Brain microvascular endothelial cell (primary cell): ENCODE data around the gene SOHLH1.

Experiments used
- DNase-seq: peaks from one replicate; pipeline ENCODE4 v3.0.0-alpha.2; 2020
- H3K27ac ChIP-seq: fragments of 250-450 bp; sonication (Bioruptor Pico); 2 replicates; pipeline ENCODE4 v1.5.1; 2020; ENCODE audit warnings: mild to moderate bottlenecking, moderate library complexity
- H3K27me3 ChIP-seq: fragments of 250-450 bp; sonication (Bioruptor Pico); replicated peaks from 2 replicates; pipeline ENCODE4 v1.5.1; 2020; ENCODE audit warnings: mild to moderate bottlenecking
- H3K36me3 ChIP-seq: fragments of 250-450 bp; sonication (Bioruptor Pico); replicated peaks from 2 replicates; pipeline ENCODE4 v1.5.1; 2020; ENCODE audit warnings: mild to moderate bottlenecking
- H3K4me3 ChIP-seq: 2 replicates; pipeline ENCODE4 v1.5.1; 2011; ENCODE audit warnings: low read depth, mild to moderate bottlenecking, control low read depth, low read length, moderate library complexity
- in situ Hi-C: cut with HindIII; loops from 2 replicates; pipeline ENCODE4 v1.10.0; 2017; ENCODE audit warnings: low sequenced_read_pairs, low pct_ligation_motif_present
- TF ChIP-seq, protein P1 (sequence below): IDR thresholded peaks from 2 replicates; pipeline ENCODE4 v1.5.1; 2011; ENCODE audit warnings: low read depth, mild to moderate bottlenecking, moderate library complexity, low read length, control low read depth, inconsistent platforms; ENCODE audit errors: missing control alignments

The SOHLH1 gene

DNA sequence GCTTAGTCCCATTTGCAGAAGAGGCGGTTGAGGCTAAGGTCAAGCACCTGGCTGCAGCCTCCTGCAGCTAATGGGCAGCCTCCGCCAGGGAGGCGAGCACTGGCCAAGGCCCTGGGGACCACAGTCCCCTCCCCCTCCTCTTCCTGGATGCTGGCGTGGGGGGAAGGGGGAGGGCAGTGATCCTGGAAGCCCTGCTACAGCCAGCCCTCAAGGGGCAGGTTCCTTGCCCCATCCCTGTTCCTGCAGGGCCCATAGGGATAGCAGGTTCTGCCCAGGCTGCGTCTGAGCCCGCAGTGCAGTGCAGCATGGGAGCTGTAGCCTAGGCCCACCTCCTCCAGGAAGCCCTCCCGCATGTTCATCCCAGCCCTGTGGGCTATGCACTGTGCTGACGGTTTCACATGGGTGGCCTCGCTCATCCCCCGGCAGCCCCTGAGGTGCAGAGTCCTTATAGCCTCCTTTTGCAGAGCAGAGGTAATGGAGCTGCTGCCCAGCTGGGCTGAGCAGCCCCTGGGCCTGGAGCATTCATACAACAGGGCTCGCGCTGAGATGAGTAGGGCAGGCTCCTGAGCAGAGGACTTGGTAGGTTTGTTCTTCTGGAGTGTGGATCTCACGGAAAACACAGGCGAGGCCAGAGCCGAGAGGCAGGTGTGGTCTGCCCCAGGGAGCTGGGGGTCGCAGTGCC lies 38.7 kb upstream of the SOHLH1 start:
- in situ Hi-C loops: no loop called here
- Histone ChIP-seq H3K4me3 (no peak overlapping the region), H3K27ac (no peak overlapping the region), H3K36me3 (no peaks in the 10 kb centered on the region), H3K27me3 (peaks cover 11% of the 10 kb centered on the region)
- no peak for DNase-seq
- TF ChIP-seq, protein P1, sequence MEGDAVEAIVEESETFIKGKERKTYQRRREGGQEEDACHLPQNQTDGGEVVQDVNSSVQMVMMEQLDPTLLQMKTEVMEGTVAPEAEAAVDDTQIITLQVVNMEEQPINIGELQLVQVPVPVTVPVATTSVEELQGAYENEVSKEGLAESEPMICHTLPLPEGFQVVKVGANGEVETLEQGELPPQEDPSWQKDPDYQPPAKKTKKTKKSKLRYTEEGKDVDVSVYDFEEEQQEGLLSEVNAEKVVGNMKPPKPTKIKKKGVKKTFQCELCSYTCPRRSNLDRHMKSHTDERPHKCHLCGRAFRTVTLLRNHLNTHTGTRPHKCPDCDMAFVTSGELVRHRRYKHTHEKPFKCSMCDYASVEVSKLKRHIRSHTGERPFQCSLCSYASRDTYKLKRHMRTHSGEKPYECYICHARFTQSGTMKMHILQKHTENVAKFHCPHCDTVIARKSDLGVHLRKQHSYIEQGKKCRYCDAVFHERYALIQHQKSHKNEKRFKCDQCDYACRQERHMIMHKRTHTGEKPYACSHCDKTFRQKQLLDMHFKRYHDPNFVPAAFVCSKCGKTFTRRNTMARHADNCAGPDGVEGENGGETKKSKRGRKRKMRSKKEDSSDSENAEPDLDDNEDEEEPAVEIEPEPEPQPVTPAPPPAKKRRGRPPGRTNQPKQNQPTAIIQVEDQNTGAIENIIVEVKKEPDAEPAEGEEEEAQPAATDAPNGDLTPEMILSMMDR: no peak

DNA sequence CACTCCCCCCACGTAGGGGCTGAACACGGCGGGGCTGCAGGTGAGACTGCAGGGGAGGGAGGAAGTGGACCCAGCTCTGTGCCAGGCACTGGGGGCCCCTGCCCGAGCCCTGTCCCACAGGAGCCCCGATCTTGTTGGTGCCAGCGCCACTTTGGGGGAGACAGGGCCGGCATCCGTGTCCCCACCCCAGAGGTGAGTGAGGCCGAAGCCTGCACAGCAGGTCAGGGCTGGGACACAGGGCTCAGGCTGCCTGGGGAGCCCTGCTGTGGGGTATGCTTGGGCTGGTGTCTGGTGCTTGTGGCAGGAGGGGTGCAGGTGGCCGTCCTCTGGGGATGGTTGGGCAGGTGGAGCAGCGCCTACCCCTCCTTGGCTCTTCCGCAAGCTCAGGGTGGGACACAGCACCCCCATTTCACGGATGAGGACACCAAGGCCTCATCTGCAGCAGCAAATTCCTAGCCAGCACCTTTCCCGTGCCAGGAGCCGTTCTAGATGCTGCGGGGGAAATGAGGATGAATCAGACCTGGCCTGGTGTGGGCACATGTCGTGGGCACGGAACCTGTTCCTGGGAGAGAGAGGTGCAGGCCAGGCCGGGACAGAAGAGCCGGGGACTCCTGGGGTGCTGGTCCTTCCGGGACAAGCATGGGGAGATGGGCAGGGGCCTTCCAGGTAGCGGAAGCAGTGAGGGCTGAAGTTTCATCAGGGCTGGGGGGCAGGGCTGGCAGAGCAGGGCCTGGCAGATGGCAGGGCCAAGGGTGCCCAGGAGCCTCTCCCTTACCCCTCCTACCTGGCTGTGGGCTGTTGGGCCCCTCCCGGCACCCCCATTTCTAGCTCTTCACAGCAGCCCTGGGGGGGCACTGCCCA lies 37.9 kb upstream of the SOHLH1 start:
- no peak overlapping the region for H3K27ac ChIP-seq
- in situ Hi-C loops: no loop called here
- H3K27me3 ChIP-seq: peaks cover 11% of the 10 kb centered on the region
- H3K4me3 ChIP-seq: no peak overlapping the region
- no peaks in the 10 kb centered on the region for H3K36me3 ChIP-seq
- DNase-seq: no peak
- TF ChIP-seq, protein P1: no peak

DNA sequence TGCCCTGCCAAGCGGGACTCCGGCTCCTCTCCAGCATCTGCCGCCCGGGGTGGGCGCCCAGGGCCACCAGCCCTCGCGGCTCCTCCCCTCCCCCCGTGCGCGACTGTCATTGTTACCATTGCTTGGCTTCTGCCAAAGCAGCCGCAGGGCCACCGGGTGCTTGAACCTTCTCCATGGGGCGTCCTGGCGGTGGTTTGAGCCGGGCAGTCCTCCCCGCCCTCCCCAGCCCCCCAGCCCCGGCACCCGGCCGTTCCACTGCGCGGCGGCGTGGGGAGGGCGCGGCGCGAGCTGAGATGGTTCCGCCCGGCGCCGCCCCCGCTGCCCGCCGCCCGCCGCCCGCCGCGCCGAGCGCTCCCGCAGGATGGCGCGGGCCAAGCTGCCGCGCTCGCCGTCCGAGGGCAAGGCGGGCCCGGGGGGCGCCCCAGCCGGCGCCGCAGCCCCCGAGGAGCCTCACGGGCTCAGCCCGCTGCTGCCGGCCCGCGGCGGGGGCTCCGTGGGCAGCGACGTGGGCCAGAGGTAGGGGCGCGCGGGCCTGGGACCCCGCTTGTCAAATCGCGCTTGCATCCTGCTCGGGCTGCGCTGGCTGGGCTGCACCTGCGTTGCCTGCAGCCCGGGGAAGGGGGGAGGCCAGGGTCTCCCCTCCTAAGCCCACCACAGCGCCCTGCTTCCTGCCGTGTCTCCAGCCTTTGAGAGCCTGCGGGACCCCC lies 37.1 kb upstream of the SOHLH1 start:
- TF ChIP-seq, protein P1: no peak
- Histone ChIP-seq H3K36me3 (no peaks in the 10 kb centered on the region), H3K27me3 (peaks cover 11% of the 10 kb centered on the region), H3K27ac (no peak overlapping the region), H3K4me3 (no peak overlapping the region)
- in situ Hi-C loops: no loop called here
- no peak for DNase-seq

DNA sequence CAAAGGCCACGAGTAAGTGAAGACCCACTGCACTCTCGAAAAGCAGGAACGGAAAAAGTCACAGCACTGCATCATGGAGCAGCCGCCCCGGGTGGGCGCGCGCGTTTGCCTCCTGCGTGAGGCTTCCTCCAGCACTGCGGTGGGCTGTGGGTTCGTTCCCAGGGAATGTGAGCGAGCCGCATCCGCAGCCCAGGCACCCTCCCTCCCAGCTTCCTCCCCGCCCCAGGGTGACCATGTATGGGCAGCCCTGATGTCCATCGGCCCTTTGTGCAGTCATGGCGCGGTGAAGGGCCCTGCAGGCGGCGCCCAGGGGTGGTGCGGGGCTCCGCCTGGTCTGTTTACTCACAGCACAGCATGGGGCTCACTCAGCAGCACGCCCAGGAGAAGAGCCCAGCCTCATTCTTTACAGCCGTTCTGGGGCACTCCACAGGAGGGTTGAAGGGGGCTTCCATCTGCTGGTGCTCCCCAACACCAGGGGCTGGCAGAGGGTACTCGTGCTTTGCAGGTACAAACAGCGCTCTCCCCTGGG lies 35.4 kb upstream of the SOHLH1 start:
- no peak for DNase-seq
- Histone ChIP-seq H3K27me3 (peaks cover 11% of the 10 kb centered on the region), H3K4me3 (no peak overlapping the region), H3K27ac (no peak overlapping the region), H3K36me3 (no peaks in the 10 kb centered on the region)
- in situ Hi-C loops: no loop called here
- TF ChIP-seq, protein P1: no peak

DNA sequence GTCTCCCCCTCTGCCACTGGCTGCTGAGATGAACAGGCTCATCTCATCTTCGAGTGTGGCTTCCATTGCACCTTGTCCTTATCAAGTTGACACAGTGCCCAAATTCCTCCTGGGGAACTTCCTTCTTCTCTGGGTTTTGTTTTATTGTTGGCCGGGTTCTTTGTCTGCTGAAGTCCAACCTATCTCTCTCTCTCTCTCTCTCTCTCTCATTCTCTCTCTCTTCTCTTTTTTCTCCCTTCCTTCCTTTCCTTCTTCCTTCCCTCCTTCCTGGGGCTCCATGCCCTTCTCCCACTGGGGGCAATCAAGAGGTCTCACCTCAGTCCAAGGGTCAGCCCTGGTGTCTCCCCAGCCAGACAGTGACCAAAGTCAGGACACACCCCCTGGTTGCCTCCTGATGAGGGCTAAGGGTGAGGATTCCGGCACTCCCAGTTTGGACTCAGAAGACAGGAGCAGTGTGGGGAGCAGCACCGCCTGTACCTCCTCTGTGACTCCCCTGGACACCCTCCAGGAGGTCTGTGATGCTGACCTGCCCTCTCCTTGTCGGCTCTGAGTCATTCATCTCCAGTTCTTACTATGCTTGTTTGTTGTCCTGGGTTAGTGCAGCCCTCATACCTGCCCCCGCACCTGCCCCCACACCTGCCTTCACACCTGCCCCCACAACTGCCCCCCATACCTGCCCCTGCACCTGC lies 33.4 kb upstream of the SOHLH1 start:
- peaks cover 24% of the 10 kb centered on the region for H3K27me3 ChIP-seq
- TF ChIP-seq, protein P1: no peak
- H3K27ac ChIP-seq: no peak overlapping the region
- DNase-seq: no peak
- no peaks in the 10 kb centered on the region for H3K36me3 ChIP-seq
- in situ Hi-C loops: no loop called here
- no peak overlapping the region for H3K4me3 ChIP-seq
